HG03135 (cell line): ENCODE results near the gene GNA14.
A peak's percentile ranks its signal among the peaks of the same experiment; 100 is the strongest.
"Not testable (repeated sequence)": the region's sequence is repeated elsewhere in the genome, so short reads cannot be mapped to it uniquely, and the experiment has no call there.

Experiments used
- ATAC-seq: cut with Tn5 transposase; IDR thresholded peaks from one replicate; pipeline ENCODE4 v1.9.1; 2021; ENCODE audit warnings: mild to moderate bottlenecking, moderate library complexity; ENCODE audit not compliant: unreplicated experiment

Gene GNA14

GRCh38 chr9:77455312-77455927 lies 192.7 kb downstream of the GNA14 start:
- ATAC-seq: no peak

- ATAC-seq: no peak
These were observed 193.5 kb downstream of the GNA14 start for GRCh38 chr9:77454663-77455062.

- no peak for ATAC-seq
These were observed 194.1 kb downstream of the GNA14 start for GRCh38 chr9:77453825-77454647.

- ATAC-seq: no peak
These were observed 196.6 kb downstream of the GNA14 start for GRCh38 chr9:77451507-77451906.

- no peak for ATAC-seq
These were observed 198.0 kb downstream of the GNA14 start for GRCh38 chr9:77450085-77450475.

DNA sequence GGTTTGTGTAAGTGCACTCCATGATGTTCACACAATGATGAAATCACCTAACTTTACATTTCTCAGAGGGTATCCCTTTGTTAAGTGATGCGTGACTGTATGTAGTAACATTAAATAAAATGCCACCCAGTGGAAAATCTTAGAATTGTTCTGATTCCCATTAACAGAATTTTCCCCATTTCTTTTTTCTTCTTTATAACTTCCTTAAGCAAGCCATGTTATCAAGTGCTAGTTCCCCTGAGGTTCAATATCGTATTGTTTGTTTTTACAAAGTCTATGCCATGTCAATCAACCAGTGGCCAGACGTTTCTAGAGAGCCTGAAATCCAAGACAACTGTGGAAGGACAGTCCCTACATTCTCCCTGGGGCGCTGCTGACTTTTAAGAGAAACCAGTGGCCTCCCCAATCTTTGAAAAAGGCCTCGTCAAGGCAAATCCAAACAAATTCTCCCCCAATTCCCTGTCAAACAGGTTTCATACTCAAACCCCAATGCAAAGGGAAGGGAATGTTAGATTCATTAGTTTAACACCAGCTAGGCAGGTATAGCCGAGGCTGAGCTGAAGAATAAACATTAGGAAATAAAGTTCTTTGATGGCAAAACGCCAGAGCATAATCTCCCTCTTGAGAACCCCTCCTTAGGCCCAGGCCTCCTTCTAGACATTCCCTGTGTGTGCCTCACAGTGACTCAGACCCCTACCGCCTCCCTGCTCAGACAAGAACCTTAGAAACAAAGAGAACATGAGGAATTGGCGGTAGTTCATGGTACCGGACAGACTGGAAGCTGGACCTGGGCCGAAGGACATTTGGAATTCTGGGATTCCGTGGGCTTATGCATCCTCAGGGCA lies 198.7 kb downstream of the GNA14 start:
- no peak for ATAC-seq

DNA sequence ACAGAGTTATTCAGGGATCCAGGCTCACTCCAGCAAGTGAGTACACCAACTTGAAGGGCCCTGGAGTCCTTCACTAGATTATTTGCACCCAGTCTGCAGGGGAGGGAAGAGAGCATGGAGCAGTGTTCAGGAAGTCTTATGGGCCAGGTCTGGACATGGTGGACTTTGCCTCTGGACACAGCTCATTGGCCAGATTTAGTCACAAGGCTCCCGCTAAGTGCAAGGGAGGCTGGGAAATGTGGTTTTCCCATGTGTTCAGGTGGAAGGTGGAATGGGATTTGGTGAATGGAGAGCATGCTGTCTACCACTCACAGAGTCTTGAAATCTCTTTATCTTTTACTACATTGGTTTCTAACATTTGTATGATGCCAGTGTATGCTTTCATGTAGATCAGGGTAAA lies 200.5 kb downstream of the GNA14 start:
- ATAC-seq: no peak

GRCh38 chr9:77442436-77442835 lies 205.7 kb downstream of the GNA14 start:
- ATAC-seq: no peak

GRCh38 chr9:77441124-77441523 lies 207.0 kb downstream of the GNA14 start:
- not testable (repeated sequence) for ATAC-seq

- ATAC-seq: no peak
These were observed 208.1 kb downstream of the GNA14 start for GRCh38 chr9:77440057-77440456.

- ATAC-seq: no peak
These were observed 209.5 kb downstream of the GNA14 start for GRCh38 chr9:77438653-77439052.

DNA sequence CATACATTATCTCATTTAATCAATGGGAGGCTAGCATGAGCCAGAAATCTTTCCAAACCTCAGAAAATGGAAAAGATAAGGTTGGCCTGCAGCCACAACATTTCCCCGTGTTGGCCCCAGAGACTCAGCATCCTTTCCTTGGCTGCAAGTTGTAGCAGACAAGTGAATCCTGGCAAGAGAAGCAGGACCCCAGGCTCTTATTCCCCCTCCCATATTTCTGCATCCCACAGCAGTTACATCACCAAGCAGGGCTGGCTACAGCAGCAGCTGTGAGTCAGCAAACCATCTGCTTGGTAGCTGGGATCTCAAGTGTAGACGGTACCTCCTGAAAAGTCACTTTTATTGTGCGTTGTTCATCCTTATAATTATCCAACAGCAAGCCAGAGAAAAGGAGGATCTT lies 212.4 kb downstream of the GNA14 start:
- ATAC-seq: no peak

- no peak for ATAC-seq
These were observed 212.8 kb downstream of the GNA14 start for GRCh38 chr9:77435277-77435676.

GRCh38 chr9:77433675-77434445 lies 214.3 kb downstream of the GNA14 start:
- ATAC-seq: peak; percentile 76

DNA sequence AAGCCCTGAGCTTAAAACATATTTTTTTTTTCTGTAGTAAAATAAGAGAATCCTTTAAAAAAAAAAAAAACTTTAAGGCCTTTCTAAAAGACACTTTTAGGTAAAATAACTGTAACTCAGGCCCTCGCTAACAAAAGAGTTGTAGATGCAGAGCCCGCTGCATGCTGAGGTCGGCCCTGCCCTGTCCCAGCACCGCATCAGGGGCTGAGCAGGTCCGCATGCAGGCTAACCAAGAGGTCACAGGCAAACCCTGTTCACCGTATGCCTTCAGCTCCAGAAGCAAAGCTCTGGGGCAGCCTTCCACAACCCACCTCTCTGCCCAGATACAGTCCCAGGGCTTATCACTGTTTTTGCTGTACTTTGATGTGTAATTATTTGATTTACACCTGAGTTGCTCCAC lies 216.1 kb downstream of the GNA14 start:
- ATAC-seq: no peak

GRCh38 chr9:77429928-77430327 lies 218.2 kb downstream of the GNA14 start:
- ATAC-seq: no peak

DNA sequence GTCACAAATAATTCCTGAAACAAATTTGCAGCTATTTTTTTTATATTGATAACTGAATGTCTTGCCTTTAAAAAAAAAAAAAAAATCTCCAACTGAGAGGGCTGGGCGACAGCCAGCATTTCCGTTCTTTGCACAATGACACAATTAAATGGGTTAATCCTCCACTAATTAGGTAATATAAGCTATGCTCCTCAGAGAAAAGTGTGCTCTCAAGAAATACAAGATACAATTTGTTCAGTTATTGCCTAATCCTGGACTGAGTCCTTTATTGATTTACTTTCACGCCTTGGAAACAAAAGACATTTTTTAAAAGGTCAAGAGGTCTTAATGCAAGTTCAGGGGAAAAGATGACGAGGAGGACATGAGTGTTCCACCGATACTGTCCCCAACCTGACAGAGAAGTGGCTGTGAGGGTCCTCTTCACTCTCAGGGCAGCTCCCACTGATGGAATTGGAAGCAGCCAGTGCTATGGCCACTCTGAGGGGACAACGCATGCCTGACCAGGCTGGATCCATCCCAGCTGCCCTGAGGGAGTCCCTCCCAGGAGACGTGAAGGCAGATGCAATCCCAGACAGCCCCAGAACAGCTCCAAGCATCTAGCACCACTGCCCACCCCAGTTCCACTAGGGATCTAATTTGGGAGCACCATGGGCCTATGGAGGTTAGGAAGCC lies 220.7 kb downstream of the GNA14 start:
- no peak for ATAC-seq

GRCh38 chr9:77426712-77427111 lies 221.4 kb downstream of the GNA14 start:
- ATAC-seq: no peak

DNA sequence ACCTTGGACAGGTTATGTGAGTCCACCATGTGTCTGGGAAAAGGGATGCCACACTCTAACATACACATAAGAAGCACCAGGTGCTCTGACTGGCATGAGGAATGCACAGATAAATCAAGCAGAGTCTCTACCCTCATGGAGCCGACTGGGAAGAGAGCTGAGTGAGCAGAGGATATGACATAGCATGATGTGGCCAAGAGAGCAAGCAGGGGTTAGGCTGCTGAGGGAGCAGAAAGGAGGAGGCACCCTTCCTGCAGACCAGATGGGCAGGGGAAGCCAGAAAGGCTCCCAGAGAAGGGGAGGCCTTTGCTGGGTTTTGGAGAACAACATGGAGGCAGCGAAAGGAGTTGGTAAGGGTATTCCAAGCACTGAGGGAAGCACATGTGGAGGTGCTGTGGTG lies 223.1 kb downstream of the GNA14 start:
- no peak for ATAC-seq

DNA sequence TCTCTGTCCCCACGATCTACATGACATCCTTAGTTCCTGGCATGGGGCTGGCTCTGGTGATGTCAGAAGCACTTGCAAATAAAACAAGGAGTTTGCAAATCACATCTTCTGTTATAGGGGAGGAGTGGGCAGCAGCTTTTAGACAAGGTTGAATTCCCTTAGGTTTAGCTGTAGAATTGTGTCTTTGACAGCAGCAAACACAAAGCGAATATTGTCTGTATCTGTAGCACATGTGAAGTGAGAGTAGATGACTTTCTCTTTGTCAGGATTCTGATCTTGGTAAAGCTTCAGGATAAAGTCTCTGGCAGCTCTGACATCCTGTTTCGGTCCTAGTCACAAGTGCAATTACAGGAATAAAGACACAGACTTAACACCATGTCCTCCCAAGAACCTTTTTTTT lies 224.3 kb downstream of the GNA14 start:
- ATAC-seq: no peak
